Measurements from ENCODE around the gene FKBP1A. TPM values are rescaled to one million over a fixed set of nuclear protein-coding genes. Genes with fewer than 3 reads are reported as not detected.

The FKBP1A gene
- 523 to 533 TPM (median 529 TPM) in 5 replicates for total RNA-seq (2022; extraction: Qiagen RNA extraction)

DNA sequence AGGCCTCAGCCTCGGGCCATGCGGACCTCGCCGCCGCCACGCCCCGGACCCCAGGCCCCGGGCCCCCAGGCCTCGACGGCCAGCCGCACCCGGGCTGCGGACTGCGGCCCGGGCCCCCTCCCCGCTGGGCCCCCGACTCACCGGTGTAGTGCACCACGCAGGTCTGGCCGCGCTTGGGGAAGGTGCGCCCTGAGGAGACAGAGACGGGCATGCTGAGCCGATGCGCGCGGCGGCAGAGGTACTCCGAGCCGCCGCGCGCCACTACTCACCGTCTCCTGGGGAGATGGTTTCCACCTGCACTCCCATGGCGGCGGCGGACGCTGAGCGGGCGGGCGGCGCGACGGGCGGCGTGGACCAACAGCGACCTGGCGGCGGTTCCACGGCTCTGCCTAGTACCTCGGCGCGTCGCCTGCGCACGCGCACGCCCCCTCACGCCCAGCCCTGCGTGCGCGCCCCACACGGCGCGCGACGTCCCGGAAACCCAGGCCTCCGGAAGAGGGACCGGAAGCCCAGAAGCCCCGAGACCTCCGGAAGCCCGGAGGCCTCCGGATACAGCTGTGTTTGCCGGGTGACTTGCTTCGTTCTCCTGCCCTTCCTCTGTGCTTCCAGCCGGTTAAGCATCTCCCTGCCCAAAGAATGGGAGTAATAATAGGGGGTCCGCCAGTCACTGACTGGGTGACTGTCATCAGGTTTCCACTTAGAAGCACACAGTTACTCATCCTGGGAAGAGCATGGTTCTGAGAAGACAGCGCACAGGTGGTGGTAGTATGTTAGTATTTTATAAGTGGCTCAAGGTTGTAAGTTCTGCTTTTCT is at the start of gene FKBP1A:
FKBP1A (minus strand) TSS at position 362 of the 814 bp plus-strand sequence; CDS start at position 306, 56 bp downstream.

GRCh38 chr20:1328680-1329330 is 64.0 kb downstream of the FKBP1A start, which contains the start of gene SDCBP2:
TSS of gene SDCBP2 (minus strand) at chr20:1329139. CDS start at chr20:1320416, 8,723 bp downstream.

Other genes with a start within 250 kb of the FKBP1A start
- gene TMEM74B, start 208.1 kb downstream of the FKBP1A start, total RNA-seq (2022; extraction: Qiagen RNA extraction) = 3.0 to 5.0 TPM (median 4.7 TPM) in 5 replicates
- gene C20orf202, start 189.6 kb downstream of the FKBP1A start, total RNA-seq (2022; extraction: Qiagen RNA extraction) = 0.22 TPM in 1 of 5 replicates, not detected in the others
- not detected in 5 replicates for gene RAD21L1, start 167.0 kb downstream of the FKBP1A start, total RNA-seq (2022; extraction: Qiagen RNA extraction)
- gene SNPH, start 126.8 kb downstream of the FKBP1A start, total RNA-seq (2022; extraction: Qiagen RNA extraction) = 3.1 to 4.9 TPM (median 4.0 TPM) in 5 replicates
- 1.8 to 2.3 TPM (median 2.2 TPM) in 5 replicates for gene SDCBP2, start 63.9 kb downstream of the FKBP1A start, total RNA-seq (2022; extraction: Qiagen RNA extraction)
- gene NSFL1C, start 73.8 kb upstream of the FKBP1A start, total RNA-seq (2022; extraction: Qiagen RNA extraction) = 104 to 139 TPM (median 113 TPM) in 5 replicates
- gene SIRPB2, start 98.4 kb upstream of the FKBP1A start, total RNA-seq (2022; extraction: Qiagen RNA extraction) = 0.15 TPM in 1 of 5 replicates, not detected in the others
- not detected in 5 replicates for gene SIRPD, start 164.7 kb upstream of the FKBP1A start, total RNA-seq (2022; extraction: Qiagen RNA extraction)
- 0.29 to 0.52 TPM (median 0.51 TPM) in 5 replicates for gene SIRPB1, start 227.0 kb upstream of the FKBP1A start, total RNA-seq (2022; extraction: Qiagen RNA extraction)

Data from A549 treated with Mapracorat at 1 μM for 4 hours (cell line).